NCI-H2081 treated with DMSO at 0.1 percent for 48 hours (cell line): ENCODE measurements around the gene ZNF524.

ENCODE experiments used
- DNase-seq: peaks from one replicate; lab custom pipeline; 2025; lab: John Stamatoyannopoulos, UW

ZNF524 gene

DNA sequence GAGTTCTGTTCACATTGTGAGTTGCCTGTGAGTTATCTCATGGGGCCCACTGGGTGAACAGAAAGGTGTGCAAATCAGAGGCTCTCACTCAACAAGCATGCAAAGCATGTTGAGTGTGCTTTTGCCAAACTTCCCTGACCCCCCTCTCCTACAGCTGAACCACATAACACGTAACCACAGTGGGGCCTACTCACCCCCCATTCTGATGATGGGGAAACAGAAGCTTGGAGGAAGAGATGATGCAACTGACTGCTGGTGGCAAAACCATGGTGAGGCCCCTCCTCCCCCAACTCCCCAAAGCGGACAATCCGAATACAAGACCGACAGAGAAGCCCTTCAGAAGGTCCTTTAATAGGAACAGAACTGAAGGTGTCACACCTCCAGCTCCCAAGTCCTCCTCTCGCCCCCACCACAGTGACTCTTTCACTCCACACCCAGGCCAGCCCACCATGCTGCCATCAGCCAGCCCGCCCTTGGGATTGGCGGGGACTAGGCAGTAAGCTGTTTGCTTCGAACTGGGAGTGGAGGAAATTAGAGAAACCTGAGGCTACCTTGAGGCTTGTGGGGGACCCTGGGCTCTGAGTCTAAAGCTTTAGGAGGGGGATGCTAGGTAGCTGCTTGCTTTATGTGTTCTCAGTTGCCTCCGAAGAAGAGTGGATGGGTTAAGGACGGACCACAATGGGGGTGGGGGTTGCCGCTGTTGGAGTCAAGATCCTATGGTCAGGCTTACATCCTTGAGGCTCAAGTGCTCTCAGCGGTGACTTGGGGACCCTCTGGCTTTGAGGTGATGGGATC, 20.5 kb downstream of the ZNF524 start:
- DNase-seq = no peak

GRCh38 chr19:55621205-55621672, 21.2 kb downstream of the ZNF524 start:
- DNase-seq = no peak

DNA sequence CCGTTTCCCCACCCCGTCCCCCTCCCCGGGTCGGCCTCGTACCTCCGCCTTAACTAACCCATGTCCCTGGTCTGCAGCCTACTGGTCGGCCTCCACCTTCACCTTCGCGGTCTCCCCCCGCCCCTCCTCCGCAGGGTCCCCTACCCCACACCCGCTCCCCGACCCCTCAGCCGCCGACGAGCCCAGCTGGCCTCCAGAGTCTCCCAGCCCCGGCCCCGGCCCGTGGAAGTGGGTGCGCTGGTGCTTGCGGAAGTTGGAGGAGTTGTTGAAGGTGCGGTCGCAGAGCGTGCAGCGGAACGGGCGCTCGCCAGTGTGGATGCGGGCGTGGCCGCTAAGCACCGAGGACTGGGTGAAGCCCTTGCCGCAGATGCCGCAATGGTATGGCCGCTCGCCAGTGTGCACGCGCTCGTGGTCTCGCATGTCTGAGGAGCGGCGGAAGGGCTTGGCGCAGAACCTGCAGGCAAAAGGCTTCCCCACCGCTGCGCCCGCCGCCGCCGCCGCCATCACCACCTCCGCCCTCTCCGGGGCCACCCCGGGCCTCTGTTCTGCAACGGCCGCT, 21.7 kb downstream of the ZNF524 start:
- DNase-seq = no peak

- DNase-seq = no peak
Observed at GRCh38 chr19:55622242-55622969, 22.3 kb downstream of the ZNF524 start.

DNA sequence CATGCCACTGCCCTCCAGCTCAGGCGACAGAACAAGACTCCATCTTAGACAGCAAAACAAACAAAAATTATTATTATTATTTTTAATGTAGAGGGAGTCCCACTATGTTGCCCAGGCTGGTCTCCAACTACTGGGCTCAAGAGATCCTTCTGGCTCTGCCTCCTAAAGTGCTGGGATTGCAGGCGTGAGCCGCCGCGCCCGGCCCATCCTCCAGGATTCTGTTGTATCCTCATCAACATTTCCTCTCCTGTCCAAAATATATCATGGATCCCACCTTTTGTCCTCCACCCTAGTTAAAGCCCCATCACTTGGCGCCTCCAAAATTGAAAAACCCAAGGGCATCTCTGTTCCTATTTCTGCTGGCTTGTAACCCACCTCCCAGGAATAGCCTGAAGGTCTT, 23.0 kb downstream of the ZNF524 start:
- DNase-seq = no peak

DNA sequence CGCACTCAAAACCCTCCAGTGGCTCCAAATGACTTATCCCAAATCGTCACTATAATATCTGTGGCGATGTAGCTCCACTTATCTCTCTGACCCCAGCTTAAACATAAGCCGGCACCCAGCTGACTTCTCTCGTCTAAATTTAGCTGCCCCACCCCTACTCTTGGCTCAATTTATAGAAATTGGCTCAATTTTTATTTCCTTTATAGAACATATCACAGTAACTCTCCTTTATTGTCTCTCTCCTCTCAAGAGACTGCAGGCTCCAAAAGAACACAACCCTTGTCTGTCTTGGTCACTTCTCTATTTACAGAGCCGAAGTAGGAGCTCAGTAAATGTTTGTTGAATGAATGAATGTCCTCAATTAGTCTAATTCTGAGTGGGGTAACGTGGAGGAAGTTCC, 23.5 kb downstream of the ZNF524 start:
- DNase-seq = no peak

DNA sequence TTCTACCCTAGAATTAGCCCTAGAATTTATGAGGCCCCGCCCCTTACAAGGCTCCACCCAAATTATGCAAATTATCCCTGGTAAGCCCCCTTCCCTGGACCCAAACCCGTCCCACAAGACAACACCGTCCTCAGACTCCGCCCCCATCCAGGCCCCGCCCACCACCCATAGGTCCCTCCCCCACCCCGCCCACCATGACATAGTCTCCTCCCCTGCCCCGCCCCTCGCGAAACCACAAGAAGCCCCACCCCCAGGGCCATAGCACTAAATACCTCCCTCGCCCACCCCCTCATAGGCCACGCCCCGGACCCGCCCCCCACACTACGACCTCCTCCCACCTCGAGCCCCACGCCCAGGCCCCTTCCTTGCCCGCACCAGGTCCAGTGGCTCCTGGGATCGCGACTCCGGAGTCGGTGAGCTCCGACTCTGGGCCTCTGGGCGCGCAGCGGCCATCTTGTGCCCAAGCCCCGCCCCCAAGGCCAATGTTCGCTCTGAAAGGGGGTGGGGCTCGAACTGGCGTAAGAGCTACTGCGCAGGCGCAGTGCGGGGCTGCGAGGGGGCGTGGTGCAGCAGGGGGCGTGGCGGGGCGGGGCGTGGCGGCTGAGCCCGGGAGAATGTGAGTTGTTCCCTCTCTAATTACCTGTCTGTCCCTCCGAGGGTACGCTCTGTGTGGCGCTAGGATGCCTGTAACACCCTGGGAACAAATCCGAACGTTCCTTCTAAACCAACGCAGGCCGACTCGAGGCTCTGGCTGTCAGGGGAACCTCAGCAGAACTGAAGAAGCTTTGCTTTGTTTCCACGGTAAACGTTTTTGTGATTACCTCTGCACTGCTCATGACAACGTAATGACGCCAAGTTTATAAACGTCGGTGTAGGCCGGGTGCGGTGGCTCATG, 24.3 kb downstream of the ZNF524 start, which contains the start of gene ZNF784:
ZNF784 (minus strand) TSS at position 458 of the 895 bp plus-strand sequence; CDS start at position 453, 5 bp downstream.
- peak; percentile 38 for DNase-seq

DNA sequence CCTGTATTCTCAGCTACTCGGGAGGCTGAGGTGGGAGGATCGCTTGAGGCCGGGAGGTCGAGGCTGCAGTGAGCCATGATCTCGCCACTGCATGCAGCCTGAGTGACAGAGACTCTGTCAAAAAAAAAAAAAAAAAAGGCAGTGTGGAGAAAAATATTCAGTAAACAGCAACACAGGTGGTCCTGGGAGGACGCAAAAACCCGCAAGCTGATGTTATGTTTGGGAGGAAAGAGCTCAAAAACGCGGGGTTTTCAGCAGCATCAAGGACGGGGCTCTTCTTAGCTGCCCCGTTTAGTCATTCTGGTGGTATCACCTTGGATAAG, 24.9 kb downstream of the ZNF524 start:
- DNase-seq = no peak

GRCh38 chr19:55626350-55626749, 26.3 kb downstream of the ZNF524 start:
- no peak for DNase-seq

DNA sequence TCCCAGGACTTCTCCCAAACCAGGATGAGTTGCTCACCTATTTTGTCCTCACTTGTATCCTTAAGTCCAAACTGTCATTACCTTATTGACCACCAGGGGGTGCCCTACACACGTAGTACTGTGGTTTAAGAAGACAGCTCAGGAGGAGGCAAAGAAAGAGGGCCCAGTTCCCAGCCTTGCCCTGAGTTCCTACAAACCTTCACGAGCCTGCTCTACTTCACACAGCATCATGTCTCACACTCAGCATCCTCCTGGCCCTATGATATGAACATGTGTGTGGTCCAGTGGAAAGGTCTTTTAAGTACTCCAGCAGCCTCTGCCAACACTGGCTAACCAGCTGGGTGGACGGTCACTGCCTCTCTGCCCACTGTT, 32.4 kb downstream of the ZNF524 start:
- peak; percentile 66 for DNase-seq

GRCh38 chr19:55633861-55634260, 33.8 kb downstream of the ZNF524 start:
- DNase-seq = no peak

- no peak for DNase-seq
Observed at GRCh38 chr19:55635334-55635717, 35.2 kb downstream of the ZNF524 start.

GRCh38 chr19:55635856-55636440, 35.9 kb downstream of the ZNF524 start:
- no peak for DNase-seq

GRCh38 chr19:55636723-55637122, 36.6 kb downstream of the ZNF524 start:
- DNase-seq = no peak

- DNase-seq = no peak
Observed at GRCh38 chr19:55637534-55637933, 37.4 kb downstream of the ZNF524 start.

- DNase-seq = no peak
Observed at GRCh38 chr19:55638864-55639359, 38.8 kb downstream of the ZNF524 start.

DNA sequence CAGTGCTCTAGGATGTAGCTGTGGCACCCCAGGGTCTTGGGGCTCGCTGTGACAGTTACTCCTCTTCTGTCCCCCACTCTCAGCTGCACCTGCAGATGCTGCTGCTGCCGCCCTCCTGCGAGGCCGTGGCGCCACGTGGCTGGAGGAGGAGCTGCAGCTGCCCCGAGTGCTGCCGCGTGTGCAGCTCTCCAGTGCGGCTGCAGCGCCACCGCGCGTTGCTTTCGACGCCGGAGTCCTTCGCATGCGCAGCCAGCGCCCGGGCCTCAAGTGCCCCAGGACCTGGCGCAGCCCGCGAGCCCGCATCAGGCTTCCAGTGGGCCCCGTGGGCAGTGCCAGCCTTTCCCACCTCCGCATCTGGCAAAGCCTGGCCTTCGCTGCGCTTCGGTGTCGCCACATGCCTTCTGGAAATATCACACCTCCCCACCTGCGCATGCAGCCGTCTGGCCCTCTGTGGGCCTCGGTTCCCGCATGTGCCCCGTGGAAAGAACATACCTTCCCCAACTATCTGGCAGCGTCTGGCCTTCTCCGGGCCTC, 40.0 kb downstream of the ZNF524 start:
- DNase-seq = no peak

GRCh38 chr19:55640577-55641425, 40.7 kb downstream of the ZNF524 start, which contains the start of gene ZNF580:
Gene ZNF580, plus strand, starts transcription at chr19:55641002. Its CDS starts 1,507 bp downstream, at chr19:55642509.
- no peak for DNase-seq

GRCh38 chr19:55641426-55642152, 41.5 kb downstream of the ZNF524 start:
- DNase-seq = no peak
